Activated CD8-positive, alpha-beta T cell treated with anti-CD3 and anti-CD28 coated beads for 36 hours (primary cell): Measurements from ENCODE around the gene USP44. TPM values are rescaled to one million over a fixed set of nuclear protein-coding genes. Genes with fewer than 3 reads are reported as not detected.

Experiments used
- ATAC-seq: fragments of 200-7000 bp; cut with Tn5 transposase; one replicate; pipeline ENCODE4 v1.10.0; 2021; ENCODE audit warnings: mild to moderate bottlenecking, moderate library complexity
- CTCF ChIA-PET: fragments of 350-600 bp; sonication (Branson Sonifier 250); formaldehyde crosslinking; loops from one replicate; lab custom pipeline; 2021; ENCODE audit warnings: antibody characterized with exemption; lab: Charles Lee
- POLR2A ChIA-PET: fragments of 350-600 bp; sonication (Branson Sonifier 250); formaldehyde crosslinking; loops from one replicate; lab custom pipeline; 2021; ENCODE audit warnings: antibody characterized with exemption; lab: Charles Lee
- DNase-seq: peaks from one replicate; pipeline ENCODE4 v3.0.0-alpha.2; 2020
- H3K27ac Mint-ChIP-seq: one replicate; pipeline ENCODE4 v1.8.0; 2021; ENCODE audit warnings: mild to moderate bottlenecking, mixed read lengths
- H3K27me3 Mint-ChIP-seq: one replicate; pipeline ENCODE4 v1.8.0; 2021; ENCODE audit warnings: mixed read lengths
- H3K36me3 Mint-ChIP-seq: one replicate; pipeline ENCODE4 v1.8.0; 2021; ENCODE audit warnings: low read depth, mixed read lengths
- H3K4me1 Mint-ChIP-seq: one replicate; pipeline ENCODE4 v1.8.0; 2021; ENCODE audit warnings: low read depth, mixed read lengths
- H3K4me3 Mint-ChIP-seq: one replicate; pipeline ENCODE4 v1.8.0; 2021; ENCODE audit warnings: mild to moderate bottlenecking, moderate library complexity, mixed read lengths
- H3K9me3 Mint-ChIP-seq: one replicate; pipeline ENCODE4 v1.8.0; 2021; ENCODE audit warnings: mixed read lengths
- intact Hi-C: fragments of 100-400 bp; cut with micrococcal nuclease; formaldehyde crosslinking; loops from one replicate; pipeline ENCODE4 v1.10.0; 2022
- total RNA-seq, 2 experiments: library from RNA; stranded (reverse); gene quantifications; one replicate each; pipeline ENCODE4 v1.2.3, GENCODE V29; 2021
- TF ChIP-seq, protein P1 (sequence below): fragments of 200-600 bp; IDR thresholded peaks from one replicate; pipeline ENCODE4 v1.8.0; 2022; ENCODE audit warnings: antibody characterized with exemption, mild to moderate bottlenecking

USP44 gene
- total RNA-seq, 2 experiments from 2014 or later: 15.2 to 15.5 TPM

DNA sequence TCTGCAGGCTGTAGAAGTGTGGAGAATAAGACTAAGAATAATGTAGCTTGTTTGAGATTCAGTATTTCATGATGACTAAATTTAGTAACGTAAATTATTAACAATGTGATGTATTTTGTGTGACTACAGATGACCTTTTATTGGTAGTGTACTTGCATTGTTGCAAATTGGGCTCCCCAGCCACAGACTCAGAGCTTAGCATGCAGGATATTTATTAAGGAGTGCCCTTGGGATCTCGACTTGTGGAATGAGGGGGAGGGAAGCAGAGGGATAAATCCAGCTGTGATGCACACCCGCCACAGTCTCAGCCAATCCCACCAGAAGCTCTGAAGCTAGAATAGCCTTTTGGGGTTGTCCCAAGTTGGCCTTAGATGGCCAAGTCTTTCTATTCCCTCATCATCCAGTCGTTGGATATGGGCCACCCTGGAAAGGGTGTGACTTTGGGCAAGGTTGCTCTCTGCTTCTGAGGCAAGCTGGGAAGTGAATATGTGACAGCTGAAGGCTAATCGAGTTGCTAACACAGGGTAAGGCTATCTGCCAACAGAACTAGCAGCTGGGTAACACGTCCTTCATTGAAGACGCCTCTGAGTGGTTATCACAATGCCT, 42.1 kb upstream of the USP44 start:
- CTCF ChIA-PET: interaction anchor here (1.6 to 1.7 kb wide), 2 partner anchors 12 to 28 kb away, joined by 3 read pairs; no protein-coding TSS in a partner anchor

DNA sequence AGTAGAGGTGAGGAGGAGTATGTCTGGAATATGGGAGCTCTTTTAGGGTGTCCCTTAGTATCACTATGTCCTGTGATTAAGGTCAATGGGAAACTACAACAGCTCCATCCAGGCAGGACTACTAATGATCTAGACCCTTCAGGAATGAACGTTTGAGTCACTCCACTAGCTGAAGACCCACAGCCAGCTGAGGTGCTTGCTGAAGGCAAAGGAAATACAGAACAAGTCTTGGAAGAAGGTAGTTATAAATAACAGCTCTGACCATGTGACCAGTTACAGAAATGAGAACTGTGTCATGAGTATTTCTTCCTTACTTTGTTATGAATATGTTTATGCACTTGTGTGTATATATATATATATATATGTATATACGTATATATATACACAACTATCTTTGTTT, 40.5 kb upstream of the USP44 start:
- TF ChIP-seq, protein P1, sequence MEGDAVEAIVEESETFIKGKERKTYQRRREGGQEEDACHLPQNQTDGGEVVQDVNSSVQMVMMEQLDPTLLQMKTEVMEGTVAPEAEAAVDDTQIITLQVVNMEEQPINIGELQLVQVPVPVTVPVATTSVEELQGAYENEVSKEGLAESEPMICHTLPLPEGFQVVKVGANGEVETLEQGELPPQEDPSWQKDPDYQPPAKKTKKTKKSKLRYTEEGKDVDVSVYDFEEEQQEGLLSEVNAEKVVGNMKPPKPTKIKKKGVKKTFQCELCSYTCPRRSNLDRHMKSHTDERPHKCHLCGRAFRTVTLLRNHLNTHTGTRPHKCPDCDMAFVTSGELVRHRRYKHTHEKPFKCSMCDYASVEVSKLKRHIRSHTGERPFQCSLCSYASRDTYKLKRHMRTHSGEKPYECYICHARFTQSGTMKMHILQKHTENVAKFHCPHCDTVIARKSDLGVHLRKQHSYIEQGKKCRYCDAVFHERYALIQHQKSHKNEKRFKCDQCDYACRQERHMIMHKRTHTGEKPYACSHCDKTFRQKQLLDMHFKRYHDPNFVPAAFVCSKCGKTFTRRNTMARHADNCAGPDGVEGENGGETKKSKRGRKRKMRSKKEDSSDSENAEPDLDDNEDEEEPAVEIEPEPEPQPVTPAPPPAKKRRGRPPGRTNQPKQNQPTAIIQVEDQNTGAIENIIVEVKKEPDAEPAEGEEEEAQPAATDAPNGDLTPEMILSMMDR: no peak
- H3K4me1 Mint-ChIP-seq: no peaks in the 10 kb centered on the region
- ATAC-seq (no peak), DNase-seq (no peak)
- H3K9me3 Mint-ChIP-seq: no peaks in the 10 kb centered on the region
- peaks cover 4% of the 10 kb centered on the region for H3K27me3 Mint-ChIP-seq
- ChIA-PET CTCF (no interaction called here), POLR2A (no interaction called here)
- intact Hi-C loops: no loop called here
- H3K4me3 Mint-ChIP-seq: no peak overlapping the region
- H3K27ac Mint-ChIP-seq: no peak overlapping the region
- H3K36me3 Mint-ChIP-seq: no peaks in the 10 kb centered on the region

More for the DNA sequence above, 42.1 kb upstream of the USP44 start:
- Mint-ChIP-seq H3K27me3 (peaks cover 1% of the 10 kb centered on the region), H3K9me3 (no peaks in the 10 kb centered on the region), H3K4me3 (no peak overlapping the region), H3K27ac (no peak overlapping the region), H3K4me1 (no peaks in the 10 kb centered on the region), H3K36me3 (no peaks in the 10 kb centered on the region)
- DNase-seq (no peak), ATAC-seq (no peak)
- TF ChIP-seq, protein P1: no peak
- POLR2A ChIA-PET: no interaction called here
- intact Hi-C loops: no loop called here

DNA sequence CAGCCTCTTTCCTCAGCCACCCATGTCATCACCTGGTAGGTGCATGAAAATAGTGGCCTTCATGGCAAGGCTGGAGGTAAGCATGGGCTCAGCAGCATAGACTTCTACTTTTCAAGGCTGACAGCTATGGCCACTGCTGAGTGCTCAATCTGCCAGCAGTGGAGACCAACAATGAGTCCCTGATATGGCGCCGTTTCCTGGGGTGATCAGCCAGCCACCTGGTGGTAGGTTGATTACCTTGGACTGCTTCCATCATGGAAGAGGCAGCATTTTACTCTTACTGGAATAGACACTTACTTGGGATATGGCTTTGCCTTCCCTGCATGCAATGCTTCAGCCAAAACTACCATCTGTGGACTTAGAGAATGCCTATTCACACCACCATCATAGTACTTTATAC, 39.5 kb upstream of the USP44 start:
- ATAC-seq (no peak), DNase-seq (no peak)
- H3K4me1 Mint-ChIP-seq: no peaks in the 10 kb centered on the region
- peaks cover 4% of the 10 kb centered on the region for H3K27me3 Mint-ChIP-seq
- H3K4me3 Mint-ChIP-seq: no peak overlapping the region
- H3K27ac Mint-ChIP-seq: no peak overlapping the region
- CTCF ChIA-PET: no interaction called here
- intact Hi-C loops: no loop called here
- no peaks in the 10 kb centered on the region for H3K9me3 Mint-ChIP-seq
- H3K36me3 Mint-ChIP-seq: no peaks in the 10 kb centered on the region
- POLR2A ChIA-PET: no interaction called here
- TF ChIP-seq, protein P1: no peak

DNA sequence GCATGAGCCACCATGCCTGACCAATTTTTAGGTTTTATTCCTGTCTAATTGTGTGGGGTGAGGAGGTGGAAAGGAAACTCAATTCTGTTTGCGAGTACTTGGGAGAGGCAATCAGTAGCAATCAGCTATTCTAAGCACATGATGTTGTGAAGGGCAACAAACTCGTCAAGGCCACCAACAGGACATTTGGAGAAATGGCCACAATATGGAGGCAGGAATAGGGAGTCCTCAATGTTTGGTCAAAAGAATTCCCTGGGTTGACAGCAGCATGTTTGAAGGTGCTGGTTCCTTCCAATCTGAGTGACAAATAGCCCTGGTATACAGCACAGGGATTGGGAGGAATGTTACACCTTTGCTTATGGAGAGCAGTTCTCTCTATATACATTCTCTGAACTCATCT, 32.7 kb upstream of the USP44 start:
- H3K36me3 Mint-ChIP-seq: no peaks in the 10 kb centered on the region
- no peak for ATAC-seq
- TF ChIP-seq, protein P1: no peak
- H3K4me1 Mint-ChIP-seq: no peaks in the 10 kb centered on the region
- ChIA-PET CTCF (interaction anchor here (1.1 kb wide), 1 partner anchor 9 kb away, joined by 3 read pairs; no protein-coding TSS in a partner anchor), POLR2A (no interaction called here)
- no peak overlapping the region for H3K4me3 Mint-ChIP-seq
- H3K27ac Mint-ChIP-seq: no peak overlapping the region
- intact Hi-C loops: no loop called here
- H3K27me3 Mint-ChIP-seq: peaks cover 3% of the 10 kb centered on the region
- no peaks in the 10 kb centered on the region for H3K9me3 Mint-ChIP-seq
- no peak for DNase-seq

DNA sequence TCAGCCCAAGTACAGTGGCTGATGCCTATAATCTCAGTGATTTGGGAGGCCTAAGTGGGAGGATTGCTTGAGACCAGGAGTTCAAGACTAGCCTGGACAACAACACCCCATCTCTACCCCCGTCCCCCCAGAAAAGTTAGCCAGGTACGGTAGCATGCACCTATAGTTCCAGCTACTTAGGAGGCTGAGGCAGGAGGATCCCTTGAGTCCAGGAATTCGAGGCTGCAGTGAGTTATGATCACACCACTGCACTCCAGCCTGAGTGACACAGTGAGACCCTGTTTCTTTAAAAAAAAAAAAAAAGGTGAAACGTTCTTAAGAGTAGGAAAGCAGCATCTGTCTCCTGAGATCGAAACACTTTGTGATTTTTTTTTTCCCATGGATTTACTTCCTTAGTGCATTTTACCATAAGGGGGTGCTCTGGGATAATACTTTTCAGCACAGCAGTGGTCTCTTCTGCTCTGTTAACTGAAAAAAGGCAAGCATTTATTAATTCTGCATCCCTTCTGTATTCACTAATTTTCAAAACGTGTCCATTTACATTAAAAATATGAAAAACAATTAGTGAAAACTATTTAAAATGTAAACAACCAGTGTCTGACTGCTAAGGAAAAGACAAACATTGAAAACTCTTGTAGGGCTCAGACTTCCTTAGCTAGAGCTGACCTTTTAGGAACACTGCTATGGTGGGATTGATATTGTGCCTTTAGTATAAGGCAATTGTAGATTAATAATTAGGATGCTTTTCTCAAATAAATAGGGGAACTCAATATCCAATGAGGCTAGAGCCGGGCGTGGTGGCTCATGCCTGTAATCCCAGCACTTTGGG, 31.2 kb upstream of the USP44 start:
- POLR2A ChIA-PET: no interaction called here

More for the DNA sequence above, 31.2 kb upstream of the USP44 start:
- Mint-ChIP-seq H3K9me3 (no peaks in the 10 kb centered on the region), H3K36me3 (no peaks in the 10 kb centered on the region), H3K4me3 (no peak overlapping the region), H3K27me3 (peaks cover 3% of the 10 kb centered on the region), H3K27ac (no peak overlapping the region), H3K4me1 (no peaks in the 10 kb centered on the region)
- intact Hi-C loops: no loop called here
- no peak for ATAC-seq
- TF ChIP-seq, protein P1: no peak
- CTCF ChIA-PET: interaction anchor here (1.1 kb wide), 2 partner anchors 7 to 11 kb away, joined by 3 read pairs; no protein-coding TSS in a partner anchor
- DNase-seq: no peak
